H7 (cell line): Measurements from ENCODE around the gene NPHP3. TPM values are rescaled to one million over a fixed set of nuclear protein-coding genes. Genes with fewer than 3 reads are reported as not detected.
"Not testable (repeated sequence)": the region's sequence is repeated elsewhere in the genome, so short reads cannot be mapped to it uniquely, and the experiment has no call there.

Experiments used
- DNase-seq: peaks from one replicate; pipeline ENCODE4 v3.0.0; 2012
- H3K27me3 ChIP-seq: 2 replicates; pipeline ENCODE4 v1.6.0; 2011; ENCODE audit warnings: mild to moderate bottlenecking, low read length; ENCODE audit not compliant: control insufficient read depth, insufficient read depth
- H3K36me3 ChIP-seq: replicated peaks from 2 replicates; pipeline ENCODE4 v1.5.1; 2011; ENCODE audit warnings: low read length; ENCODE audit not compliant: control insufficient read depth, insufficient read depth
- H3K4me3 ChIP-seq: 2 replicates; pipeline ENCODE4 v1.5.1; 2011; ENCODE audit warnings: low read depth, mild to moderate bottlenecking, control low read depth, low read length, moderate library complexity; ENCODE audit not compliant: insufficient read depth
- total RNA-seq: library from RNA; depleted of rRNA; stranded (reverse); fragments of >200 nt; shearing (Covaris generic); gene quantifications from 2 replicates; pipeline ENCODE4 v1.2.3, GENCODE V29; 2014; rRNA removed

Gene NPHP3
- total RNA-seq, result 8.1 and 15.6 TPM in 2 replicates

GRCh38 chr3:132722165-132723023 is at the start of gene NPHP3:
Gene NPHP3 (minus strand): TSS chr3:132722409. CDS start chr3:132722355, 54 bp downstream.
- Histone ChIP-seq H3K36me3 (peaks cover 2% of the 10 kb centered on the region; the same call in 1 of the 2 replicates), H3K4me3 (peak within 1 kb of the TSS; percentile 77), H3K27me3 (no peaks in the 10 kb centered on the region)
- peak; percentile 98 for DNase-seq

- DNase-seq, result no peak
- no peaks in the 10 kb centered on the region for H3K27me3 ChIP-seq
- H3K36me3 ChIP-seq, result no peaks in the 10 kb centered on the region
- H3K4me3 ChIP-seq, result no peak overlapping the region
These were observed 36.5 kb upstream of the NPHP3 start for GRCh38 chr3:132758740-132759139.

- no peaks in the 10 kb centered on the region for H3K27me3 ChIP-seq
- DNase-seq, result no peak
- no peak overlapping the region for H3K4me3 ChIP-seq
- H3K36me3 ChIP-seq, result no peaks in the 10 kb centered on the region
These were observed 34.0 kb upstream of the NPHP3 start for GRCh38 chr3:132756108-132756650.

- H3K36me3 ChIP-seq, result no peaks in the 10 kb centered on the region
- DNase-seq, result no peak
These were observed 31.7 kb upstream of the NPHP3 start for GRCh38 chr3:132753946-132754345.

GRCh38 chr3:132749786-132750185 is 27.6 kb upstream of the NPHP3 start:
- Histone ChIP-seq H3K36me3 (no peaks in the 10 kb centered on the region), H3K27me3 (no peaks in the 10 kb centered on the region), H3K4me3 (no peak overlapping the region)
- no peak for DNase-seq

More at GRCh38 chr3:132753946-132754345, 31.7 kb upstream of the NPHP3 start:
- Histone ChIP-seq H3K4me3 (no peak overlapping the region), H3K27me3 (no peaks in the 10 kb centered on the region)

GRCh38 chr3:132746720-132747119 is 24.5 kb upstream of the NPHP3 start:
- not testable (repeated sequence) for H3K4me3 ChIP-seq, H3K36me3 ChIP-seq, DNase-seq, H3K27me3 ChIP-seq

- Histone ChIP-seq H3K36me3 (no peaks in the 10 kb centered on the region), H3K4me3 (no peak overlapping the region)
- no peak for DNase-seq
These were observed 16.1 kb upstream of the NPHP3 start for GRCh38 chr3:132738314-132738713.

GRCh38 chr3:132735589-132735988 is 13.4 kb upstream of the NPHP3 start:
- no peak for DNase-seq
- Histone ChIP-seq H3K4me3 (no peak overlapping the region), H3K27me3 (no peaks in the 10 kb centered on the region), H3K36me3 (no peaks in the 10 kb centered on the region)

More at GRCh38 chr3:132738314-132738713, 16.1 kb upstream of the NPHP3 start:
- H3K27me3 ChIP-seq, result no peaks in the 10 kb centered on the region

GRCh38 chr3:132730891-132731580 is 8.8 kb upstream of the NPHP3 start:
- no peak overlapping the region for H3K4me3 ChIP-seq
- peak; percentile 35 for DNase-seq
- no peaks in the 10 kb centered on the region for H3K36me3 ChIP-seq
- no peaks in the 10 kb centered on the region for H3K27me3 ChIP-seq

- Histone ChIP-seq H3K36me3 (no peaks in the 10 kb centered on the region), H3K27me3 (no peaks in the 10 kb centered on the region), H3K4me3 (no peak overlapping the region)
- DNase-seq, result peak; percentile 46
These were observed 4.2 kb upstream of the NPHP3 start for GRCh38 chr3:132726341-132726823.

- no peaks in the 10 kb centered on the region for H3K27me3 ChIP-seq
- DNase-seq, result no peak
- H3K36me3 ChIP-seq, result peaks cover 2% of the 10 kb centered on the region; the same call in 1 of the 2 replicates
- peak overlapping the region; percentile 77 for H3K4me3 ChIP-seq
These were observed 1.1 kb upstream of the NPHP3 start for GRCh38 chr3:132723024-132723950.

- Histone ChIP-seq H3K27me3 (no peaks in the 10 kb centered on the region), H3K36me3 (peaks cover 3% of the 10 kb centered on the region), H3K4me3 (peak overlapping the region; percentile 66)
- no peak for DNase-seq
These were observed 587 bp downstream of the NPHP3 start for GRCh38 chr3:132721479-132722164.

GRCh38 chr3:132720228-132720627 is 2.0 kb downstream of the NPHP3 start:
- Histone ChIP-seq H3K27me3 (no peaks in the 10 kb centered on the region), H3K36me3 (peaks cover 4% of the 10 kb centered on the region), H3K4me3 (no peak overlapping the region)
- DNase-seq, result no peak
